HL-60 (cell line): ENCODE results near the gene RAB8B.

Source experiments
- DNase-seq, 2 experiments: peaks; one replicate each; pipeline ENCODE4 v3.0.0-alpha.2; 2010 to 2020; ENCODE audit warnings: low read depth in 1 of 2, low spot score in 1 of 2
- H3K27ac ChIP-seq: fragments of 250-450 bp; sonication (Bioruptor Pico); replicated peaks from 2 replicates; pipeline ENCODE4 v1.5.1; 2020; ENCODE audit warnings: mild to moderate bottlenecking, moderate library complexity
- H3K27me3 ChIP-seq: fragments of 250-450 bp; sonication (Bioruptor Pico); 2 replicates; pipeline ENCODE4 v1.5.1; 2021; ENCODE audit warnings: mild to moderate bottlenecking, moderate library complexity; ENCODE audit not compliant: insufficient read depth, poor library complexity, severe bottlenecking
- H3K4me3 ChIP-seq: replicated peaks from 2 replicates; pipeline ENCODE4 v1.5.1; 2011; ENCODE audit warnings: mild to moderate bottlenecking, control low read depth, low read length; ENCODE audit not compliant: insufficient read depth
- CTCF ChIP-seq: IDR thresholded peaks from one replicate; pipeline ENCODE4 v1.5.1; 2011; ENCODE audit warnings: low read length, control low read depth, inconsistent platforms; ENCODE audit not compliant: insufficient read depth
- GABPA ChIP-seq: IDR thresholded peaks from 2 replicates; pipeline ENCODE4 v1.6.1; 2012; ENCODE audit warnings: low read depth
- POLR2AphosphoS5 ChIP-seq: IDR thresholded peaks from 2 replicates; pipeline ENCODE4 v1.6.1; 2012; ENCODE audit warnings: low read depth
- SPI1 ChIP-seq: IDR thresholded peaks from 2 replicates; pipeline ENCODE4 v1.6.1; 2012; ENCODE audit warnings: low read depth, mild to moderate bottlenecking, borderline replicate concordance
- TF ChIP-seq, protein P1 (sequence below): IDR thresholded peaks from 2 replicates; pipeline ENCODE4 v1.6.1; 2012; ENCODE audit warnings: low read depth; ENCODE audit not compliant: insufficient replicate concordance

The RAB8B gene

GRCh38 chr15:63243776-63244175, 54.4 kb downstream of the RAB8B start:
- no peak for DNase-seq
- no peak overlapping the region for H3K27ac ChIP-seq
- TF ChIP-seq SPI1 (peak; percentile 45; the same call in 1 of the 2 replicates), CTCF (no peak), POLR2AphosphoS5 (no peak), GABPA (no peak)
- TF ChIP-seq, protein P1, sequence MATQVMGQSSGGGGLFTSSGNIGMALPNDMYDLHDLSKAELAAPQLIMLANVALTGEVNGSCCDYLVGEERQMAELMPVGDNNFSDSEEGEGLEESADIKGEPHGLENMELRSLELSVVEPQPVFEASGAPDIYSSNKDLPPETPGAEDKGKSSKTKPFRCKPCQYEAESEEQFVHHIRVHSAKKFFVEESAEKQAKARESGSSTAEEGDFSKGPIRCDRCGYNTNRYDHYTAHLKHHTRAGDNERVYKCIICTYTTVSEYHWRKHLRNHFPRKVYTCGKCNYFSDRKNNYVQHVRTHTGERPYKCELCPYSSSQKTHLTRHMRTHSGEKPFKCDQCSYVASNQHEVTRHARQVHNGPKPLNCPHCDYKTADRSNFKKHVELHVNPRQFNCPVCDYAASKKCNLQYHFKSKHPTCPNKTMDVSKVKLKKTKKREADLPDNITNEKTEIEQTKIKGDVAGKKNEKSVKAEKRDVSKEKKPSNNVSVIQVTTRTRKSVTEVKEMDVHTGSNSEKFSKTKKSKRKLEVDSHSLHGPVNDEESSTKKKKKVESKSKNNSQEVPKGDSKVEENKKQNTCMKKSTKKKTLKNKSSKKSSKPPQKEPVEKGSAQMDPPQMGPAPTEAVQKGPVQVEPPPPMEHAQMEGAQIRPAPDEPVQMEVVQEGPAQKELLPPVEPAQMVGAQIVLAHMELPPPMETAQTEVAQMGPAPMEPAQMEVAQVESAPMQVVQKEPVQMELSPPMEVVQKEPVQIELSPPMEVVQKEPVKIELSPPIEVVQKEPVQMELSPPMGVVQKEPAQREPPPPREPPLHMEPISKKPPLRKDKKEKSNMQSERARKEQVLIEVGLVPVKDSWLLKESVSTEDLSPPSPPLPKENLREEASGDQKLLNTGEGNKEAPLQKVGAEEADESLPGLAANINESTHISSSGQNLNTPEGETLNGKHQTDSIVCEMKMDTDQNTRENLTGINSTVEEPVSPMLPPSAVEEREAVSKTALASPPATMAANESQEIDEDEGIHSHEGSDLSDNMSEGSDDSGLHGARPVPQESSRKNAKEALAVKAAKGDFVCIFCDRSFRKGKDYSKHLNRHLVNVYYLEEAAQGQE = no peak
- H3K4me3 ChIP-seq = no peak overlapping the region
- no peaks in the 10 kb centered on the region for H3K27me3 ChIP-seq

DNA sequence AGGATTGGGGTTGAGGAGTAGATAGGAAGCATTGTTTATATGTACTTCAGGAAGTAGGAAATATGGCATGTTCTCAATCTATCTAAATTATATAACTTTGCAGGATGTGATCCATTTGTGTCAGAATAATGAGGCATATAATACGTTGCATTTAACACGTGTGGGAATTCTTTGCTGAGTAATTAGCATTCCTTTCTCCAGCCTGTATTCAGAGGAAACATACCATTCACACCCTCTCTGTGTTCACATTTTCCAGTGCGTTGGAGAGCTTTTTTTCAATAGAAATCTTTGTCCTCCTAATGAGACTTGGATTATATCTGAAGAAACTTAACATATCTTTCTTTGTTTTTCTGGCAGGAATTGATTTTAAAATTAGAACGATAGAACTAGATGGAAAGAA, 55.0 kb downstream of the RAB8B start:
- H3K4me3 ChIP-seq = no peak overlapping the region
- H3K27ac ChIP-seq = no peak overlapping the region
- no peak for DNase-seq
- no peaks in the 10 kb centered on the region for H3K27me3 ChIP-seq
- no peak for TF ChIP-seq CTCF
- TF ChIP-seq, protein P1 = no peak
- TF ChIP-seq GABPA = no peak
- no peak for TF ChIP-seq SPI1
- TF ChIP-seq POLR2AphosphoS5 = no peak

- H3K27ac ChIP-seq = no peak overlapping the region
- DNase-seq = no peak
- TF ChIP-seq POLR2AphosphoS5 (no peak), SPI1 (no peak), GABPA (no peak), CTCF (no peak)
- TF ChIP-seq, protein P1 = no peak
- no peaks in the 10 kb centered on the region for H3K27me3 ChIP-seq
- no peak overlapping the region for H3K4me3 ChIP-seq
Observed at GRCh38 chr15:63244976-63245645, 55.7 kb downstream of the RAB8B start.
